Measurements from ENCODE around the gene DOCK11. TPM values are rescaled to one million over a fixed set of nuclear protein-coding genes. Genes with fewer than 3 reads are reported as not detected.

The DOCK11 gene
- total RNA-seq, 2 experiments from 2014 or later = 57.1 to 63.1 TPM

GRCh38 chrX:118614150-118614549, 118.5 kb downstream of the DOCK11 start:
- H3K4me1 Mint-ChIP-seq = no peaks in the 10 kb centered on the region
- no peak overlapping the region for H3K4me3 Mint-ChIP-seq
- H3K36me3 Mint-ChIP-seq = peaks cover 24% of the 10 kb centered on the region
- H3K9me3 Mint-ChIP-seq (ENCODE audit: low read depth) = no peaks in the 10 kb centered on the region
- CTCF ChIA-PET = interaction anchor here (2.1 kb wide), 1 partner anchor 13 kb away, joined by 6 read pairs; no protein-coding TSS in a partner anchor
- ATAC-seq = no peak
- DNase-seq = no peak
- no peaks in the 10 kb centered on the region for H3K27me3 Mint-ChIP-seq
- H3K27ac Mint-ChIP-seq = no peak overlapping the region

GRCh38 chrX:118615141-118615540, 119.5 kb downstream of the DOCK11 start:
- no peak overlapping the region for H3K27ac Mint-ChIP-seq
- H3K4me3 Mint-ChIP-seq = no peak overlapping the region
- no peaks in the 10 kb centered on the region for H3K4me1 Mint-ChIP-seq
- no peaks in the 10 kb centered on the region for H3K9me3 Mint-ChIP-seq (ENCODE audit: low read depth)
- ATAC-seq (no peak), DNase-seq (no peak)
- H3K36me3 Mint-ChIP-seq = peaks cover 19% of the 10 kb centered on the region
- no peaks in the 10 kb centered on the region for H3K27me3 Mint-ChIP-seq
- CTCF ChIA-PET = interaction anchor here (0.9 kb wide), 1 partner anchor 13 kb away, joined by 3 read pairs; no protein-coding TSS in a partner anchor

DNA sequence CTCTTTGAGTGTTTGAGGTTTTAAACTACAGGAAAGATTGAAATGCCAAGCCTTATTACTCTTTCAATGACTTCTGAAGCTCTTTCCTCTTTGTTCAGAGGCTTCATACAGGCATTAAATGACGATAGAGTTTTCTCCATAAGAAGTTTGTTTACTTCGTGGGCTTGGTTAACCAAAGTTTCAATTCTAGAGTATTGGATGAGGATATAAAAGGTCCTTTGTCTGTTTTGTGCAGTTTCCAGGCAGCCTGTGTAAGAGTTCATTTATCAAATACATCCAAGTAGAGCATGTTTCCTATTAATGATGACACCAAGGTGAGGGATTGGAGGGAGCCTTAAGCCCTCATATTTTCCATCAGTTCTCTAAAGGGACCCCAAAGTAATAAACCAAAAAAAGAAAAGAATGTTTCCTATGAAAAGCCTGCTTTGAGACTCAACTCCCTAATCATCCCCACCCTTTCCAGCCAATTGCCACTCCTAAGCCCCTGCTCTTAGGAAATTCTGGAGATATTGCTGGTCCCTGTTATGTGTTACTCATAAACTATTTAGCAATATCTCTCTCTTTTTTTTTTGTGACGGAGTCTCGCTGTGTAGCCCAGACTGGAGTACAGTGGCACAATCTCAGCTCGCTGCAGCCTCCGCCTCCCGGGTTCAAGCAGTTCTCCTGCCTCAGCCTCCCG, 125.6 kb downstream of the DOCK11 start:
- Mint-ChIP-seq H3K36me3 (peaks cover 6% of the 10 kb centered on the region), H3K4me3 (no peak overlapping the region), H3K27ac (no peak overlapping the region), H3K9me3 (ENCODE audit: low read depth) (no peaks in the 10 kb centered on the region), H3K4me1 (no peaks in the 10 kb centered on the region), H3K27me3 (no peaks in the 10 kb centered on the region)
- ATAC-seq (no peak), DNase-seq (no peak)
- CTCF ChIA-PET = no interaction called here

DNA sequence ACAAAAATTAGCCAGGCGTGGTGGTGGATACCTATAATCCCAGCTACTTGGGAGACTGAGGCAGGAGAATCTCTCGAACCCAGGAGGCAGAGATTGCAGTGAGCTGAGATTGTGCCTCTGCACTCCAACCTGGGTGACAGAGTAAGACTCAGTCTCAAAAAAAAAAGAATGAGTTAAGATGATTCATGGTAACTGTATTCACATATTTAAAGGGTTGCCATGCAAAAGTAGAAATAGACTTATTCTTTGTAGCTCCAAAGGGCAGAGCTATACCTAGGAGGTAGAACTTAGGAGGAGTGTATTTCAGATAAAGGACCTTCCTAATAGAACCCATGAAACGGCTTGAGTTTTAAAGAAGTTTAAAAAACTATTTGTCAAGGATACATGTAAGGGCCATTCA, 127.4 kb downstream of the DOCK11 start:
- DNase-seq (no peak), ATAC-seq (no peak)
- Mint-ChIP-seq H3K4me3 (no peak overlapping the region), H3K9me3 (ENCODE audit: low read depth) (no peaks in the 10 kb centered on the region), H3K4me1 (no peaks in the 10 kb centered on the region), H3K27ac (no peak overlapping the region), H3K27me3 (no peaks in the 10 kb centered on the region), H3K36me3 (peaks cover 15% of the 10 kb centered on the region)
- CTCF ChIA-PET = interaction anchor here (1.3 kb wide), 1 partner anchor 22 kb away, joined by 5 read pairs; no protein-coding TSS in a partner anchor

GRCh38 chrX:118626346-118626745, 130.7 kb downstream of the DOCK11 start:
- H3K36me3 Mint-ChIP-seq = peaks cover 17% of the 10 kb centered on the region
- no peak for DNase-seq
- no peak for ATAC-seq
- H3K4me3 Mint-ChIP-seq = no peak overlapping the region
- H3K9me3 Mint-ChIP-seq (ENCODE audit: low read depth) = no peaks in the 10 kb centered on the region
- no peak overlapping the region for H3K27ac Mint-ChIP-seq
- no peaks in the 10 kb centered on the region for H3K27me3 Mint-ChIP-seq
- no peaks in the 10 kb centered on the region for H3K4me1 Mint-ChIP-seq
- CTCF ChIA-PET = no interaction called here

- Mint-ChIP-seq H3K4me3 (no peak overlapping the region), H3K27me3 (no peaks in the 10 kb centered on the region), H3K36me3 (peaks cover 21% of the 10 kb centered on the region), H3K4me1 (no peaks in the 10 kb centered on the region), H3K9me3 (ENCODE audit: low read depth) (no peaks in the 10 kb centered on the region), H3K27ac (no peak overlapping the region)
- CTCF ChIA-PET = interaction anchor here (1.0 to 1.2 kb wide), 2 partner anchors 9 to 18 kb away, joined by 3 read pairs; no protein-coding TSS in a partner anchor
- DNase-seq (no peak), ATAC-seq (no peak)
Measured at GRCh38 chrX:118627084-118627758, 131.6 kb downstream of the DOCK11 start.

- ATAC-seq (no peak), DNase-seq (no peak)
- Mint-ChIP-seq H3K27me3 (no peaks in the 10 kb centered on the region), H3K27ac (no peak overlapping the region), H3K4me1 (no peaks in the 10 kb centered on the region), H3K9me3 (ENCODE audit: low read depth) (no peaks in the 10 kb centered on the region), H3K36me3 (peaks cover 31% of the 10 kb centered on the region), H3K4me3 (no peak overlapping the region)
- CTCF ChIA-PET = no interaction called here
Measured at GRCh38 chrX:118630848-118631247, 135.2 kb downstream of the DOCK11 start.

- DNase-seq (no peak), ATAC-seq (no peak)
- Mint-ChIP-seq H3K9me3 (ENCODE audit: low read depth) (no peaks in the 10 kb centered on the region), H3K27me3 (no peaks in the 10 kb centered on the region), H3K4me1 (no peaks in the 10 kb centered on the region), H3K36me3 (peaks cover 27% of the 10 kb centered on the region), H3K4me3 (no peak overlapping the region), H3K27ac (no peak overlapping the region)
- CTCF ChIA-PET = no interaction called here
Measured at GRCh38 chrX:118631586-118631985, 136.0 kb downstream of the DOCK11 start.

DNA sequence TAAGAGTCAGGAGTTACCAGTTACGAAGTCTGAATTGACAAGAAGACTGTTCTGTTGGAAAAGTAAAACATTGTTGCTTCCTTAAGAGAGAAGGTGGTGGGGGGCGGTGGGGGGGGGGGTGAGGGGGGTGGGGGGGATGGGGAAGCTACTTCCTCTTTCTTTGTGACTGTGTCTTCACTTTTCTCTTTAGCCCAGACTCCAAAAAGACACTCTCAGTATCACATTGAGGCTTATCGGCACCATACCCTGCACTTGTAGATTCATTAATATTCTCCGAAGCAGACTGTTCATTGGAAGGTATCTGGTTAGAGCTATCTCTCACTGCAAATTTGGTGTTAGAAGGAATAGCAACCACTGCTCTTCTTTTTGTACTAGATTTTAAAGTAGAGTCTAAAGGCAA, 137.2 kb downstream of the DOCK11 start:
- H3K4me1 Mint-ChIP-seq = no peaks in the 10 kb centered on the region
- CTCF ChIA-PET = no interaction called here
- DNase-seq = no peak
- peaks cover 24% of the 10 kb centered on the region for H3K36me3 Mint-ChIP-seq
- no peak for ATAC-seq
- no peaks in the 10 kb centered on the region for H3K9me3 Mint-ChIP-seq (ENCODE audit: low read depth)
- H3K27me3 Mint-ChIP-seq = no peaks in the 10 kb centered on the region
- no peak overlapping the region for H3K27ac Mint-ChIP-seq
- no peak overlapping the region for H3K4me3 Mint-ChIP-seq

GRCh38 chrX:118633530-118633929, 137.9 kb downstream of the DOCK11 start:
- no peak for ATAC-seq

GRCh38 chrX:118634336-118634735, 138.7 kb downstream of the DOCK11 start:
- Mint-ChIP-seq H3K9me3 (ENCODE audit: low read depth) (no peaks in the 10 kb centered on the region), H3K36me3 (peaks cover 22% of the 10 kb centered on the region), H3K27ac (peak overlapping the region; percentile 32), H3K4me3 (no peak overlapping the region), H3K4me1 (no peaks in the 10 kb centered on the region), H3K27me3 (no peaks in the 10 kb centered on the region)
- DNase-seq = no peak
- CTCF ChIA-PET = no interaction called here
- no peak for ATAC-seq

More at GRCh38 chrX:118633530-118633929, 137.9 kb downstream of the DOCK11 start:
- CTCF ChIA-PET = no interaction called here
- H3K27me3 Mint-ChIP-seq = no peaks in the 10 kb centered on the region
- H3K27ac Mint-ChIP-seq = no peak overlapping the region
- H3K9me3 Mint-ChIP-seq (ENCODE audit: low read depth) = no peaks in the 10 kb centered on the region
- H3K36me3 Mint-ChIP-seq = peaks cover 22% of the 10 kb centered on the region
- no peak for DNase-seq
- no peak overlapping the region for H3K4me3 Mint-ChIP-seq
- no peaks in the 10 kb centered on the region for H3K4me1 Mint-ChIP-seq

DNA sequence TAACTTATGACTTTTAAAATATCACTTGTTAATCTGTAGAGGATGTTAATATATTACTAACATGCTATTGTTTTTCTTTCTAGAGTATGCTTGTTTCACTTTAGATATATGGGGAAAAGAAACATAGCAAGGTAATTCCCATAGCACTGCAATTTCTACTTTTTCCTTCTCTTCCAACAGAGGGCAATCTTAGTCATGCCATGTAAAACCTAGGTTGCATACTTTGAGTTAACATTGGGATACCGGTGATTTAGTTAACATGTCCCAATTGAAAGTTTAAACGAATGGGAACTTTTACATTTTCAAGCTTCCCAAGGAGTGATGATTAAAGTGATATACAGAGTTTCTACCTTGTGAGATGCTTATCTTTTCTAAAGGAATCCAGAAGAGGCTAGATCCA, 142.4 kb downstream of the DOCK11 start:
- Mint-ChIP-seq H3K4me3 (no peak overlapping the region), H3K36me3 (peaks cover 15% of the 10 kb centered on the region), H3K27ac (no peak overlapping the region), H3K4me1 (no peaks in the 10 kb centered on the region), H3K9me3 (ENCODE audit: low read depth) (no peaks in the 10 kb centered on the region), H3K27me3 (no peaks in the 10 kb centered on the region)
- ATAC-seq (no peak), DNase-seq (no peak)
- CTCF ChIA-PET = no interaction called here

DNA sequence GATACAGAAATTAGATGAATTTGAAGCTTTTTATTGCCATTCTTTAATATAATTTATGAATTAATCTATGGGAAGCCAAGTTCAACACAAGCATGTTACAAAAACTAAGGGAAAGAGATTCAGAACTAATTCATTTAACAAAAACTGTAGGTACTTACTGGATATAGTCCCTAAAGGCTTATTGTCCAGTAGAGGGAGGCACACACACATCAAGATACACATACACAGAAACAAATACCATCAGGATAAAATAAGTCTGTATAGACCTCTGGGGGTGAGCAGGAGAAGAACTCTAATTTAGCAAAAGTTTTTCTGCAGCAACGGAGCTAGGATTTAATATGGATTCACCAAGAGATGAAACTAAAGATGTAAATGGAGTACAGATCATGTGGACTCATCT, 148.8 kb downstream of the DOCK11 start:
- Mint-ChIP-seq H3K4me3 (no peak overlapping the region), H3K36me3 (peaks cover 16% of the 10 kb centered on the region), H3K27ac (no peak overlapping the region), H3K4me1 (no peaks in the 10 kb centered on the region), H3K9me3 (ENCODE audit: low read depth) (no peaks in the 10 kb centered on the region), H3K27me3 (no peaks in the 10 kb centered on the region)
- CTCF ChIA-PET = no interaction called here
- no peak for ATAC-seq
- no peak for DNase-seq

GRCh38 chrX:118652717-118653116, 157.1 kb downstream of the DOCK11 start:
- H3K9me3 Mint-ChIP-seq (ENCODE audit: low read depth) = no peaks in the 10 kb centered on the region
- H3K4me3 Mint-ChIP-seq = no peak overlapping the region
- H3K4me1 Mint-ChIP-seq = no peaks in the 10 kb centered on the region
- H3K27ac Mint-ChIP-seq = no peak overlapping the region
- ATAC-seq (no peak), DNase-seq (no peak)
- CTCF ChIA-PET = no interaction called here
- peaks cover 27% of the 10 kb centered on the region for H3K36me3 Mint-ChIP-seq
- no peaks in the 10 kb centered on the region for H3K27me3 Mint-ChIP-seq

All from activated CD8-positive, alpha-beta memory T cell treated with anti-CD3 and anti-CD28 coated beads, Interleukin-2, amount 10 ng/mL, durations not matched to agents 7 days and 5 days (primary cell).